NT2/D1 (cell line): Measurements from ENCODE around the gene C2CD2.

Source experiments
- DNase-seq: peaks from one replicate; pipeline ENCODE4 v3.0.0-alpha.2; 2011; ENCODE audit warnings: low read depth, low spot score
- H3K27me3 ChIP-seq: 2 replicates; pipeline ENCODE4 v1.6.0; 2011; ENCODE audit warnings: mild to moderate bottlenecking; ENCODE audit not compliant: insufficient read length, insufficient read depth
- H3K36me3 ChIP-seq: 2 replicates; pipeline ENCODE4 v1.6.1; 2011; ENCODE audit warnings: mild to moderate bottlenecking, low read length, mixed read lengths; ENCODE audit not compliant: insufficient read depth, insufficient read length
- H3K4me1 ChIP-seq: 2 replicates; pipeline ENCODE4 v1.5.1; 2011; ENCODE audit not compliant: insufficient read depth, insufficient read length
- H3K4me3 ChIP-seq: 2 replicates; pipeline ENCODE4 v1.5.1; 2011; ENCODE audit warnings: low read depth; ENCODE audit not compliant: insufficient read length
- H3K9ac ChIP-seq: 2 replicates; pipeline ENCODE4 v1.6.0; 2011; ENCODE audit warnings: low read depth; ENCODE audit not compliant: insufficient read length
- H3K9me3 ChIP-seq: 2 replicates; pipeline ENCODE4 v1.5.1; 2011; ENCODE audit warnings: mild to moderate bottlenecking, low read length; ENCODE audit not compliant: insufficient read depth
- SUZ12 ChIP-seq: IDR thresholded peaks from 2 replicates; pipeline ENCODE4 v1.6.1; 2011; ENCODE audit not compliant: insufficient read length, insufficient read depth; ENCODE audit errors: extremely low read depth
- YY1 ChIP-seq: IDR thresholded peaks from 2 replicates; pipeline ENCODE4 v1.6.1; 2011; ENCODE audit not compliant: insufficient read length, insufficient read depth
- ZNF274 ChIP-seq: IDR thresholded peaks from 2 replicates; pipeline ENCODE4 v1.6.1; 2011; ENCODE audit warnings: mild to moderate bottlenecking, low read depth, low read length

C2CD2 gene

DNA sequence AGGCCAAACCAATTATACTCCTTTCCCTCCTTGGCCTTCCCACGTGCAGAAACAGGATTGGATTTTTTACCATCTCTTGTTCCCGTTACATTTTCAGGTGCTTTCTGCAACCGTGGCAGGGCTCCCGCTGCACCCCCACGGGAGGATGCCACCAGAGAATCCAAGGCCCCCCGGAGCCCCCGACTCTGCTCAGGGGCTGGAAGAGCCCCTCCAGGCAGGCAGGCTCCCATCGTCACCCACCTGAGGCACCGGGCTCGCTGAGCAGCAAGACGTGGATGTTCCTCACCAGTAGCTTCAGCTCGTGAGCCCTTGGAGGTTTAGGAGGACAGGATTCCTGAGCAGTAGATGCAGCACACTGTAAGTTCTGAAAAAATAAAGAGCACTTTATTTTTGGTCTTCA, 39.5 kb downstream of the C2CD2 start:
- Histone ChIP-seq H3K27me3 (no peaks in the 10 kb centered on the region), H3K9ac (no peak overlapping the region), H3K4me1 (no peaks in the 10 kb centered on the region), H3K9me3 (no peaks in the 10 kb centered on the region), H3K4me3 (no peak overlapping the region), H3K36me3 (peaks cover 58% of the 10 kb centered on the region)
- no peak for TF ChIP-seq SUZ12
- no peak for TF ChIP-seq YY1
- TF ChIP-seq ZNF274 = no peak
- no peak for DNase-seq

DNA sequence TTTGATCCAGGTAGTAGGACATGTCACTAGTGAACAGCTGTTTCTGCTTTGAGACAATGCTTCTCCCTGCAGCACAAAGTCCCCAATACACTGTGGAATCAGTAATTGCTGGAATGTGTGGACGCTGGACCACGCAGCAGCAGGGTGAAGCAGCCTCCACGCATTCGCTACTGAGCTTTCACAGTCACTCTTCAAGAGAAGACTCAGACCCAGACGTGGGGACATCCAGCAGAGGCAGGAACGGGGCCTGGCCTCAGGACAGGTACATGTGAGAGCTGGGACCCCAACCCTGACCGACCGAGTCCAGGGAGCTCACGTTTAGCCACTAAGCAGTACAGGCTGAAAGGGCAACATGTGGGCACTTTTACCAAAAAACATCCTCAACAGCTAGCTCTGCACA, 40.6 kb downstream of the C2CD2 start:
- H3K4me3 ChIP-seq = no peak overlapping the region
- H3K27me3 ChIP-seq = no peaks in the 10 kb centered on the region
- no peak for TF ChIP-seq SUZ12
- no peak for TF ChIP-seq YY1
- no peak for TF ChIP-seq ZNF274
- no peak overlapping the region for H3K9ac ChIP-seq
- peaks cover 63% of the 10 kb centered on the region for H3K36me3 ChIP-seq
- no peak for DNase-seq
- H3K9me3 ChIP-seq = no peaks in the 10 kb centered on the region
- H3K4me1 ChIP-seq = no peaks in the 10 kb centered on the region

DNA sequence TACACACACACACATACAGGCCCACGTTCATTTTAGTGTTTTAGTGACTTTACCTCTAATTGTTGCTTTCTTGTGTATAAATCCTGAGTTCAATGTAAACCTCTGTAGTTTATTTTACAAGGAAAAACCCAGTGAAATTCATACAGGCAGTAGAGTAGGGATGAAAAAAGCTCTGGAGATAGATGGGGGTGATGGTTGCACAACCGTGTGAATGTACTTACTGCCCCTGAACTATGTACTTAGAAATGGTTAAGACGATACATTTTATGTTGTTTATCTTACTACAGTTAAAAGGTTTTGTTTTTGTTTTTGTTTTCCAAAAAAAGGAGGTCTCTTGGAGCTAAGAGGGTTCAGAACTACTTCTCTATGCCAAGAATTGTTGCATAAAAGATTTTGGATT, 45.0 kb downstream of the C2CD2 start:
- H3K36me3 ChIP-seq = peaks cover 56% of the 10 kb centered on the region
- H3K9me3 ChIP-seq = no peaks in the 10 kb centered on the region
- no peaks in the 10 kb centered on the region for H3K27me3 ChIP-seq
- DNase-seq = no peak
- H3K9ac ChIP-seq = no peak overlapping the region
- no peak overlapping the region for H3K4me3 ChIP-seq
- H3K4me1 ChIP-seq = no peaks in the 10 kb centered on the region
- TF ChIP-seq SUZ12 = no peak
- TF ChIP-seq ZNF274 = no peak
- no peak for TF ChIP-seq YY1

GRCh38 chr21:41907496-41908258, 46.1 kb downstream of the C2CD2 start:
- Histone ChIP-seq H3K27me3 (no peaks in the 10 kb centered on the region), H3K9ac (no peak overlapping the region), H3K4me1 (no peaks in the 10 kb centered on the region), H3K4me3 (no peak overlapping the region), H3K36me3 (peaks cover 52% of the 10 kb centered on the region), H3K9me3 (no peaks in the 10 kb centered on the region)
- TF ChIP-seq YY1 (no peak), ZNF274 (no peak), SUZ12 (no peak)
- no peak for DNase-seq

DNA sequence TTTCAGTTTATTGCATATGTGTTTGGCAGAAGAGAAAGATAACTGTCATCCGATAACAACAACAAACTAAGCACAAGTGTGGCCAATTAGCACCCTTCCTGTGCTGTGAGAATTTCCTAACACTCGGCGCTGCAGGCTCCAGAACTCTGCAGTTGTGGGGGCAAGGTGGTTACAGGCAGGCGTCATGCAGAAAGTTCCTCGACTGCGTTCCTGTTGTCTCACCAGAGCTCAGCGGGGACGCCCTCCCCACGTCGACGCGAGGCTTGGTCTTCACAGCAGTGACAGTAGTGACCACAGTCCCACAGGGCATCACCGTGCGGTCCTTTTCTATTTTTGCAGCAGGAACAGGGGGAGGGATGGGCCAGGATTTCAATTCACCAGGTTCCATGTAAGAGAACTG, 47.0 kb downstream of the C2CD2 start:
- Histone ChIP-seq H3K27me3 (no peaks in the 10 kb centered on the region), H3K9me3 (no peaks in the 10 kb centered on the region), H3K9ac (no peak overlapping the region), H3K36me3 (peaks cover 47% of the 10 kb centered on the region), H3K4me3 (no peak overlapping the region), H3K4me1 (no peaks in the 10 kb centered on the region)
- no peak for TF ChIP-seq ZNF274
- TF ChIP-seq SUZ12 = no peak
- TF ChIP-seq YY1 = no peak
- no peak for DNase-seq

DNA sequence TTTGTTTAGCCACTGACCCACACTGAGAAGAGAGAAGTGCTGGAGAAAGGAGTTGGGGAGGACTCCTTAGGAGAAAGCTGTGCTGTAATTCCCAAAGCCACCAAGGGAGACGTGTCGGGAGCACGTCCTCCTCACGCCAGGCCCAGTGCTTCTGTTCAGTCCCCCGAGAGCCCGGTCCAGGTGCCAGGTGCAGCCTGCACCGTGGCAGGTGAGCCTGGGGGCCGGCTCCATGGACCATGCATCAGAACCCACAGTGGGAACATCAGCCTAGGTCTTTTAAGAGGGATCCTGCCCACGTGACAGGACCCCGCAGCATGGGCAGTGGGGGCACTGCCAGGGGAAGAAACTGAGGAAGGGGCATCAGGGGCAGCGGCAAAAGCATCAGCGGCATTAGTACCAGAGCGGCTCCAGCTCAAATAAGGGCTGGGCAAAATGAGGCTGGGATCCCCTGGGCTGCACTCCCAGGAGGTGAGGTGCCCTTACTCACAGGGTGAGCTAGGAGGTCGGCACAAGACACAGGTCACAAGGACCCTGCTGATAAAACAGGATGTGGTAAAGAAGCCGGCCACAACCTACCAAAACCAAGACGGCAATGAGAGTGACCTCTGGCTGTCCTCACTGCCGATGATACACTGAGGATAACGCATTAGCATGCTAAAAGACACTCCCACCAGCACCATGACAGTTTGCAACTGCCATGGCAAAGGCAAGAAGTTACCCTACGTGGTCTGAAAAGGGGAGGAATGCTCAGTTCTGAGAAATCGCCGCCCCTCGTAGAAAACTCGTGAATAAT, 50.1 kb downstream of the C2CD2 start:
- Histone ChIP-seq H3K9ac (no peak overlapping the region), H3K9me3 (no peaks in the 10 kb centered on the region), H3K27me3 (no peaks in the 10 kb centered on the region), H3K4me1 (peaks cover 4% of the 10 kb centered on the region), H3K36me3 (peaks cover 34% of the 10 kb centered on the region), H3K4me3 (no peak overlapping the region)
- DNase-seq = no peak
- TF ChIP-seq YY1 (no peak), ZNF274 (no peak), SUZ12 (no peak)

DNA sequence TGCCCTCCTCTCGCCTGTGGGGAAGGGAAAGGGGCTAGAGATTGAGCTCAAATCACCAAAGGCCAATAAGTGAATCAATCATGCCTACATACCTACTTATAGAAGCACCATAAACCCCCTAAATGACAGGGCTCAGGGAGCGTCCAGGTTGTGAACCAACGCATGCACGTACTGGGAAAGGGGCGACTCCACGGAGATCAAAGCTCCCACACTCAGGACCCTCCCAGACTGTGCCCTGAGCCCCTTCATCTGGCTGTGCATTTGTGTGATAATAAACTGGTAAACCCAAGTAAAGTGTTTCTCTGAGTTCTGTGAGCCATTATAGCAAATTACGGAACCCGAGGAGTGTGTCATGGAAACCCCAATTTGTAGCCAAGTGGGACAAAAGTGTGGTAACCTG, 50.9 kb downstream of the C2CD2 start:
- no peak overlapping the region for H3K4me3 ChIP-seq
- H3K9me3 ChIP-seq = no peaks in the 10 kb centered on the region
- TF ChIP-seq ZNF274 (no peak), SUZ12 (no peak), YY1 (no peak)
- no peaks in the 10 kb centered on the region for H3K27me3 ChIP-seq
- no peak overlapping the region for H3K9ac ChIP-seq
- H3K4me1 ChIP-seq = peaks cover 12% of the 10 kb centered on the region
- peaks cover 33% of the 10 kb centered on the region for H3K36me3 ChIP-seq
- DNase-seq = no peak
